Adrenal gland (tissue), 5 donors: ENCODE results near the gene TNNT2.

ENCODE experiments used
- POLR2A ChIP-seq, 2 donors: fragments of 450-650 bp; IDR thresholded peaks; one replicate each; pipeline ENCODE4 v1.6.1; 2017; ENCODE audit warnings: antibody characterized with exemption in 2 of 2, mild to moderate bottlenecking in 2 of 2, moderate library complexity in 1 of 2
- TF ChIP-seq, protein P1 (sequence below), 6 experiments: fragments of 450-650 bp in 4 of 6; fragments of 200-600 bp in 2 of 6; sonication (generic) in 1 of 6; IDR thresholded peaks; 1 replicate in 5 of 6; 2 replicates in 1 of 6; pipeline versions ENCODE4 v1.5.1 to v1.8.0; 2016 to 2021; ENCODE audit warnings: antibody characterized with exemption in 6 of 6, mild to moderate bottlenecking in 2 of 6, moderate library complexity in 1 of 6
- donor health status: DM: no; HTN: no; CAD: no.

DNA sequence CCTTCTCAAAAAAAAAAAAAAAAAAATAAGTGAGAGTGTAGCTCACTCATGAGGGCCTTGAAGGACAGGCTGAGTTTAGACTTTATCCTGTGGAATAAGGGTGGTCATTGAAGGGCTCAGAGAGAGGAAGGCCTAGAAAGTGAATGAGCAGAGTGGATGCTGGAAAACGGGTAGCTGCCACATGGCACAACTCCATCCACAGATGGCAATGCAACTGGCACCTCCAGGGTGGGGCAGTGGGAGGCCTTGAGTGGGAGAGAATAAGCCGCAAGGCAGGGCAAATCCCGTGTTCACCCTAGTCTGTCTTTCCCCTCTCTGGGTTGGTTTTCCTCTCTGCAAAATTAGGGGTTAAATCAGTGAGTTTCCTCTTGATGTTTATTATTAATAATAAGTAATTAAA is 41.0 kb upstream of the TNNT2 start:
- TF ChIP-seq POLR2A (IDR thresholded peaks at IDR 0.05), result no peak
- TF ChIP-seq, protein P1, sequence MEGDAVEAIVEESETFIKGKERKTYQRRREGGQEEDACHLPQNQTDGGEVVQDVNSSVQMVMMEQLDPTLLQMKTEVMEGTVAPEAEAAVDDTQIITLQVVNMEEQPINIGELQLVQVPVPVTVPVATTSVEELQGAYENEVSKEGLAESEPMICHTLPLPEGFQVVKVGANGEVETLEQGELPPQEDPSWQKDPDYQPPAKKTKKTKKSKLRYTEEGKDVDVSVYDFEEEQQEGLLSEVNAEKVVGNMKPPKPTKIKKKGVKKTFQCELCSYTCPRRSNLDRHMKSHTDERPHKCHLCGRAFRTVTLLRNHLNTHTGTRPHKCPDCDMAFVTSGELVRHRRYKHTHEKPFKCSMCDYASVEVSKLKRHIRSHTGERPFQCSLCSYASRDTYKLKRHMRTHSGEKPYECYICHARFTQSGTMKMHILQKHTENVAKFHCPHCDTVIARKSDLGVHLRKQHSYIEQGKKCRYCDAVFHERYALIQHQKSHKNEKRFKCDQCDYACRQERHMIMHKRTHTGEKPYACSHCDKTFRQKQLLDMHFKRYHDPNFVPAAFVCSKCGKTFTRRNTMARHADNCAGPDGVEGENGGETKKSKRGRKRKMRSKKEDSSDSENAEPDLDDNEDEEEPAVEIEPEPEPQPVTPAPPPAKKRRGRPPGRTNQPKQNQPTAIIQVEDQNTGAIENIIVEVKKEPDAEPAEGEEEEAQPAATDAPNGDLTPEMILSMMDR (IDR thresholded peaks at IDR 0.05), result no peak
